Daoy (cell line): ENCODE data around the gene TRIM39. TPM values are rescaled to one million over a fixed set of nuclear protein-coding genes. Genes with fewer than 3 reads are reported as not detected.
A peak's percentile ranks its signal among the peaks of the same experiment; 100 is the strongest.
"Not testable (repeated sequence)": the region's sequence is repeated elsewhere in the genome, so short reads cannot be mapped to it uniquely, and the experiment has no call there.

ENCODE experiments used
- DNase-seq: peaks from one replicate; pipeline ENCODE4 v3.0.0-alpha.2; 2015; ENCODE audit warnings: low read depth
- total RNA-seq: library from RNA; depleted of rRNA; stranded (reverse); fragments of >200 nt; shearing (Covaris generic); gene quantifications from 2 replicates; pipeline ENCODE4 v1.2.3, GENCODE V29; 2014; rRNA removed

TRIM39 gene
- 18.2 and 21.4 TPM in 2 replicates for total RNA-seq

GRCh38 chr6:30326526-30327231 is at the start of gene TRIM39:
TRIM39 (plus strand) TSS chr6:30326927; CDS start chr6:30329318, 2,391 bp downstream.
- DNase-seq, result peak; percentile 91

GRCh38 chr6:30280988-30281387 is 45.7 kb upstream of the TRIM39 start:
- not testable (repeated sequence) for DNase-seq

- DNase-seq, result no peak
Observed at GRCh38 chr6:30282522-30282921, 44.2 kb upstream of the TRIM39 start.

- no peak for DNase-seq
Observed at GRCh38 chr6:30283761-30284160, 43.0 kb upstream of the TRIM39 start.

- DNase-seq, result no peak
Observed at GRCh38 chr6:30287139-30287538, 39.6 kb upstream of the TRIM39 start.

- no peak for DNase-seq
Observed at GRCh38 chr6:30295837-30296236, 30.9 kb upstream of the TRIM39 start.

- DNase-seq, result no peak
Observed at GRCh38 chr6:30304002-30304401, 22.7 kb upstream of the TRIM39 start.

GRCh38 chr6:30311101-30311500 is 15.6 kb upstream of the TRIM39 start:
- no peak for DNase-seq

- DNase-seq, result no peak
Observed at GRCh38 chr6:30311671-30312070, 15.1 kb upstream of the TRIM39 start.

- no peak for DNase-seq
Observed at GRCh38 chr6:30312266-30312665, 14.5 kb upstream of the TRIM39 start.

- no peak for DNase-seq
Observed at GRCh38 chr6:30312676-30313321, 13.9 kb upstream of the TRIM39 start.

GRCh38 chr6:30315156-30315555 is 11.6 kb upstream of the TRIM39 start:
- no peak for DNase-seq

- no peak for DNase-seq
Observed at GRCh38 chr6:30317913-30318589, 8.7 kb upstream of the TRIM39 start.

GRCh38 chr6:30319146-30319835 is 7.4 kb upstream of the TRIM39 start:
- DNase-seq, result no peak

- no peak for DNase-seq
Observed at GRCh38 chr6:30321692-30322388, 4.9 kb upstream of the TRIM39 start.

GRCh38 chr6:30322527-30323501 is 3.9 kb upstream of the TRIM39 start:
- DNase-seq, result peak; percentile 61

GRCh38 chr6:30323806-30324205 is 2.9 kb upstream of the TRIM39 start:
- DNase-seq, result peak; percentile 47

GRCh38 chr6:30325150-30325872 is 1.4 kb upstream of the TRIM39 start:
- DNase-seq, result peak; percentile 81

GRCh38 chr6:30325873-30326525 is 728 bp upstream of the TRIM39 start:
- DNase-seq, result peak; percentile 77
